Measurements from ENCODE around the gene MPRIP.
"Not testable (repeated sequence)": the region's sequence is repeated elsewhere in the genome, so short reads cannot be mapped to it uniquely, and the experiment has no call there.

MPRIP gene

GRCh38 chr17:17042384-17042736 is at the start of gene MPRIP:
TSS of gene MPRIP (plus strand) at chr17:17042457. CDS start at chr17:17042849, 392 bp downstream.
- no peak for FAIRE-seq

- FAIRE-seq: no peak
Observed at GRCh38 chr17:16994631-16995030, 47.6 kb upstream of the MPRIP start.

GRCh38 chr17:16995930-16996329 is 46.3 kb upstream of the MPRIP start:
- no peak for FAIRE-seq

GRCh38 chr17:16996726-16997125 is 45.5 kb upstream of the MPRIP start:
- FAIRE-seq: not testable (repeated sequence)

- FAIRE-seq: no peak
Observed at GRCh38 chr17:16997514-16998429, 44.5 kb upstream of the MPRIP start.

GRCh38 chr17:16999931-17000625 is 42.2 kb upstream of the MPRIP start:
- FAIRE-seq: no peak

- no peak for FAIRE-seq
Observed at GRCh38 chr17:17001076-17001777, 41.0 kb upstream of the MPRIP start.

GRCh38 chr17:17001874-17002520 is 40.3 kb upstream of the MPRIP start:
- FAIRE-seq: no peak

GRCh38 chr17:17002731-17003715 is 39.2 kb upstream of the MPRIP start:
- FAIRE-seq: not testable (repeated sequence)

GRCh38 chr17:17004251-17004996 is 37.8 kb upstream of the MPRIP start:
- FAIRE-seq: no peak

GRCh38 chr17:17004997-17005614 is 37.2 kb upstream of the MPRIP start:
- FAIRE-seq: not testable (repeated sequence)

GRCh38 chr17:17007891-17008290 is 34.4 kb upstream of the MPRIP start:
- not testable (repeated sequence) for FAIRE-seq

- not testable (repeated sequence) for FAIRE-seq
Observed at GRCh38 chr17:17008621-17009397, 33.4 kb upstream of the MPRIP start.

- not testable (repeated sequence) for FAIRE-seq
Observed at GRCh38 chr17:17009972-17010371, 32.3 kb upstream of the MPRIP start.

GRCh38 chr17:17010545-17011034 is 31.7 kb upstream of the MPRIP start:
- FAIRE-seq: not testable (repeated sequence)

GRCh38 chr17:17011043-17011907 is 31.0 kb upstream of the MPRIP start:
- FAIRE-seq: not testable (repeated sequence)

GRCh38 chr17:17013828-17014747 is 28.2 kb upstream of the MPRIP start:
- not testable (repeated sequence) for FAIRE-seq
